GM18505 (cell line): Measurements from ENCODE around the gene TNRC6A.

ENCODE experiments used
- ATAC-seq: cut with Tn5 transposase; IDR thresholded peaks from one replicate; pipeline ENCODE4 v1.9.1; 2021; ENCODE audit not compliant: unreplicated experiment
- POLR2A ChIP-seq: IDR thresholded peaks from 4 replicates; pipeline ENCODE4 v1.6.1; 2011; ENCODE audit warnings: borderline replicate concordance; ENCODE audit not compliant: insufficient read depth, insufficient read length; ENCODE audit errors: extremely low read depth

TNRC6A gene

DNA sequence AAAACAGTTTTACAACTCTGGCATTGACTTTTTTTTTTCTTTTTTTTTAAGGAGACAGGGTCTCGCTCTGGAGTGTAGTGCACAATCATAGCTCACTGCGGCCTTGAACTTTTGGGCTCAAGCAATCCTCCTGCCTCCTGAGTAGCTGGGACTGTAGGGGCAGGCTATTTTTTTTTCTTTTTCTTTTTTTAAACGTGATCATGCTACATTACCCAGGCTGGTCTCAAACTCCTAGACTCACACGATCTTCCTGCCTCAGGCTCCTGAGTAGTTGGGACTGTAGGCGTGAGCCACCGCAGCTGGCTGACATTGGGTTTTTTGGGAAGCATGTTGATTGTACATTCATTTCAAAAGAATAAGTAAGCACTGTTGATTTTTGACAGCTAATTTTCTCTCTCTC is 32.1 kb downstream of the TNRC6A start:
- no peak for ATAC-seq
- no peak for TF ChIP-seq POLR2A

DNA sequence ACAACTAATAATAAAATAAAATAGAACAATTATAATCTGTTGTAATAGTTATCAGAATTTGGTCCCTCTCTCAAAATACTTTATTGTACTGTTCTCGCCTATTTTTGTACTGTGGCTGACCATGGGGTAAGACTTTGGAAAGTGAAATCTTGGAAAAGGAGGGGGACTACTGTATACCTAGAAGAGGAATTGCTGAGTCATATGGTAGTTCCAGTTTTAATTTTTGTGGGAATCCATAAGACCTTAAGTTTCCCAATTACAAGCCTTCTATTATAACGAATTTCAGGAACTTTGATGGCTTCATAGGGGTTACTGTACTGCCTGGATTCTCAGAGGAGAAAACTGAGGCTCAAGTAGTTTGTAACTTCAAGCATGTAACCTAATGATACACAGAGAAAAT is 35.5 kb downstream of the TNRC6A start:
- no peak for TF ChIP-seq POLR2A
- ATAC-seq: no peak

DNA sequence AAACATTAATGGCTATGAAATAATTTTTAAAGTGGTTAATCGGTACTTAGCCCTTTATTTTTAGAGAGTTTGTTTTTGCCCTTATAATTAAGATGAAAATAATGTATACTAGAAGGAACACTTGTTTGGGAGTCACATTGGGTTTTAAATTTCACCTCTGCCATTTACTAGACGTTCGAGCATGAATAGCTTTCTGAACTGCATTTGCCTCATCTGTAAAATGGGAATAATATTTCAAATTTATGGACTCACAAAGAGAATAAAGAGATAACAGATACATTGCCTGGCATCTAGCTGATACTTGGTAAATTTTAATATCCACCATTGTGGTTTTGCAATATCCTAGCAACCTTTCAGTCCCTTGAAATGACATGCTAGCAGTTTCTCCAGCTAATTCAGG is 36.6 kb downstream of the TNRC6A start:
- no peak for ATAC-seq
- TF ChIP-seq POLR2A: no peak

DNA sequence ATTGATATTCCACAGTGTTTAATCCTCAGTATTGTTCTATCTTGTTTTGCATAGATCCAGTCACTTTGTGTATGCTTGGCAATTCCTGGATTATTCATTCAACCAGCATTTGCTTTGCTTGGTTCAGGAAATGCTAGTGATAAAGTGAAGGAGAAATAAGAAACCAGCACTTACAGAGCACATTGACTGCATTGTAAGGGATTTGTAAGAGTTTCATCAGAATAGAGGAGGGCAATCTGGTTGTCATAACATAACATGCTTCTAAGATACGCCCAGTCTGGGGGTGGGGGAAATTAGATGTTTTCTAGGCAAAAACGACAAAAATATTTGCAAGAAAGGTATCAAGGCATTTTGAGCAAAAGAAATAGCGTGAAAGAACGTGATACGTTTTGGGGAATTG is 40.4 kb downstream of the TNRC6A start:
- no peak for ATAC-seq
- TF ChIP-seq POLR2A: no peak

DNA sequence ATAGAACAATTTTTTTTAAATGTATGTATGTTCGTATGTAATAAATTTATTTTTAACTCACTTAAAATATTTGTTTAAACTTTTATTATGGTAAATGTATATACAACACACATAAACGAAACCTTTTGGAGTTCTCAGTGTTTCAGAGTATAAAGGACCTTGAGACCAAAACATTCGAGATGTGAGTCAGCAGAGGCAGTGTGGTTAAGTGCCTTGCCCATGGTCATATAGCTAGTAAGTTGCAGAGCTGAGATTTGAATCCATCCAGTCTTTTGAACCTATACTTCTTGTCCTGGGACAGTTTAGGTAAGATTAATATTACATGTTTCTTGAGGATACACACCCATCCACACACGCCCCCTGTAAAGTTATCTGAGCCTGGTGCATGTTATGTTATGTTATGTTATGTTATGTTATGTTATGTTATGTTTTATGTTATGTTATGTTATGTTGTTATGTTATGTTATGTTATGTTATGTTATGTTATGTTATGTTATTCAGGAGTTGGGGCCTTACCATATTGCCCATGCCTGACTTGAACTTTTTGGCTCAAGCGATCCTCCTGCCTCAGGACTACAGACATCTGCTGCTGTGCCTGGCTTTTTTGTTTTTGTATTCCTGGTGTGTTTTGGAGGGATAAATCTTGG is 41.8 kb downstream of the TNRC6A start:
- no peak for ATAC-seq
- no peak for TF ChIP-seq POLR2A

DNA sequence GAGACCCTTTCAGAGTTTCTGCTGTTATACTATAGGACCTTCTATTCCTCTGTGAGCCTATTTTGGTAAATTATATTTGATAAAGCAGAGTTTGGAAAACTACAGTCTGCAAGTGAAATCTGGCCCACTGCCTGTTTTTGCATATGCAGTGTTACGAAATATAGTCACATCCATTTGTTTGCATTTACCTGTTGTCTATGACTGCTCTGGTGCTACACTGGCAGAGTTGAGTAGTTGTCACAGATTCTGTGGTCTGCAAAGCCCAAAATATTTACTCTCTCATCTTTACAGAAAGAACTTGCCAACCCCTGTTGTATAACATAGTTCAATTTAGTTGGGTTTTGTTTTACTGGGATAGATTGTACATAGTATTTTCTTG is 42.3 kb downstream of the TNRC6A start:
- no peak for TF ChIP-seq POLR2A
- no peak for ATAC-seq

DNA sequence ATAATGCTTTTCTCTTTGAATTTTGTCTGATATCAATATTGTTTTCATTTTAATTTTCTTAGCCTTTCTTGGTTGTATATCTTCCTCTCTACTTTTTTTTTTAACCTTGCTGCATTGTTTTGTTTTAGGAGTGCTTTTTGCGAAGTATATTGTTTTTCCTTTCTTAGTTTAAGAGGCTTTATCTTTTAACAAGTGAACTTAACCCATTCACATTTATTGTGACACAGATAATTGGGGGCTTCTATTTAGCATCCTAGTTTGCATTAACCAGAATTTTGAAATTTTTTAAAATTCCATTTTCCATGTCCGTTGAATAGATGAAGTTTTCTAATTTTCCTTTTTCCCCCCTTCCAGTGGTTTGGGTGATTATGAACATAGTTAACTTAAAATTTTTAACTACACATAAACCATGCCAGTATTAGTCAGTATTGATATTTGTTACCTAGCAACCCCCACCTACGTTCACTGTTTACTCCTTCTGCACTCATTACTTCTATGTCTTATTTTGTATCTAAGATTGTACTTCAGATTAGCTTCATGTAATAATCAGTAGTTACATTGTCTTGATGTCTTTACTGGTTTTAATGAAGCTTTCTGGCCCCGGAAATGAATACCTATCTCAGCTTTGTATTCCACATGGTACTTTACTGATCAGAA is 44.4 kb downstream of the TNRC6A start:
- TF ChIP-seq POLR2A: no peak
- no peak for ATAC-seq

DNA sequence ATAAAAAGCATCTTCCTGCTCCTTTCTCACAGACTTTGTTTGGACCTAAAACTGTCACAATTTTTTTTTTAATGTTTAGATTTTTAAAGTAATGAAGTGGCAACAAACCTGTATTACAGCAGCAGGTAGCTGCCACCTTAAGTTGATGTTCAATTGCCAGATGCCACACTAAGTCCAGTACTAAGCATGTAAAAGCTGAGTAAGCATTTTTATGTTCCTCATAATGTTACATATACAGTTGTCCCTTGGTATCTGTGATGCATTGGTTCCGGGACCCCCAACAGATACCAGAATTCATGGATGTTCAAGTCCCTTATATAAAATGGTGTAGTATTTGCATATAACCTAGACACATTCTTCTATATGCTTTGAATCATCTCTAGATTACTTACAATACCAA is 45.1 kb downstream of the TNRC6A start:
- TF ChIP-seq POLR2A: no peak
- no peak for ATAC-seq

DNA sequence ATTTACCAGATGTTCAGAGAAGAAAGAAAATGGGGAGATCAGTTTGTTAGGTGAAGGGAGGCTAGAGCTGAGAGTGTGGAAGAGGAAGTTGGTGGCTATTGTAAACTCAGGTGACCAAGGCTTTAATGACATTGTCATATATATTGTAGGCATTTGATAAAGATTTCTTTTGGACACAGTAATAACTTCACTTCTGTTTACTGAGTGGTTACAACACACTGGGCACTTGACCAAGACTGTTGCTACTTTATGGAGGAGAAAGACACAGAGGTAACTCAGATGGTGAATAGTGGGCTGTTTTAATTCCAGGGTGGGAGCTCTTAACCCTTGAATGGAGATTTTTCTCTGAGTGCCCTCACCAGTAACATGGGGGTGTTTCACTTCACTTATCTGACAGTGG is 46.0 kb downstream of the TNRC6A start:
- TF ChIP-seq POLR2A: no peak

DNA sequence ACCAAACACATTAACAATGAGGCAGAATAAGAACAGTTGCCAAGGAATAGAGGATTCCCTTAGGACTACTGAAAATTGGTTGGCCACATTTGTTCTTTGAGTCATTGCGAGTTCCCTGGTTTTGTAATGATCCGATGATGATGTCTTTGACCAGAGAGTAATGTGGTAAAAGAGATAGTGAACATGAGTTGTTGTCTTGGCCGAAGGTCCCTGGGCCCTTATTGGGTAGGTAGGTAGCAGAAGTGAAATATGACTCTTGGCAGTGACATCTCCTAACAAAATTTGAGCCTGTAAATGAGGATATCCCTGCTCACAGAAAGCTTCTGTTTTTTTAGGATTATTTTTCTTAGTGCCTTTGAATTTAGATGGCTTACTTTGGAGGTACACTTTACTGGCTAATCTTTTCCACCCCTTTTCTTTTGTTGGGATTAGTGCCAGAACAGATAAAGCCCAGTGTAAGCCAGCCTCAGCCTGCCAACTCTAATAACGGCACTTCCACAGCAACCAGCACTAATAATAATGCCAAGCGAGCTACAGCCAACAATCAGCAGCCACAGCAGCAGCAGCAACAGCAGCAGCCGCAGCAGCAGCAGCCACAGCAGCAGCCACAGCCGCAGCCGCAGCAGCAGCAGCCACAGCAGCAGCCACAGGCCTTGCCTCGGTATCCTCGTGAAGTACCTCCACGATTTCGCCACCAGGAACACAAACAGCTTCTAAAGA is 47.2 kb downstream of the TNRC6A start:
- no peak for TF ChIP-seq POLR2A
- ATAC-seq: no peak

More for the DNA sequence above, 46.0 kb downstream of the TNRC6A start:
- no peak for ATAC-seq

DNA sequence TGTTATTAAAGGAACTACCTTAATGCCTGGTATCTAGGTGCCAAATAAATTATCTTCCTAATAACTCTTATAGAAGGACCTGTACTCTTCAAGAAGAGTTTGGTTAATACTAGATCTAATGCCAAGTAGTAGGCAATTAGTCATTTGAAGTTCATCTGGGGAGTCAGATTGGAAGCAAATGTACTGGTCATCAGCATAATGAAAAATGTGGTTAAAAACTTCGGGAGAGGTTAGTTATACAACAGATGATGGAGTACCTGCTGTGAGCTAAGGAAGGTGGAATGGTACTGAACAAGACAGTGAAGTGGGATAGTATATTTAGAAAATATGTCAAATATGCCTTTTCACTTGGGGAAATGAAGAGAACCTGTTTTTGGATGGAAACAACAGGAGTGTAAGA is 49.2 kb downstream of the TNRC6A start:
- no peak for ATAC-seq
- no peak for TF ChIP-seq POLR2A

DNA sequence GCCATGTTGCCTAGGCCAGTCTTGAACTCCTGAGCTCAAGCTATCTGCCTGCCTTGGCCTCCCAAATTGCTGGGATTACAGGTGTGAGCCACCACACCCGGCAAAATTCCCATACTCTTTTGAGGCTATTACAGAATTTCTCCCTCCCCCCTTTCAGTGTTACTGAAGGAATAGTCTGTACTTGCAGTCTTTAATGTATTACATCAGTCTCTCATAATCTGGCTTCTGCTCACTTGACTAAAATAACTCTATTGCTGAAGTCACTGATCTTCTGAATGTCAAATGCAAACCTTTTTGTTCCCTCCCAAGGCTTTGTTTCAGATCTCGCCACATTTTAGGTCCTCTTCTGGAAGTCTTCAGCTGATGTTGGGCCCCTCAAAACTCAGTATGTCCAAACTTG is 51.8 kb downstream of the TNRC6A start:
- ATAC-seq: no peak
- TF ChIP-seq POLR2A: no peak

DNA sequence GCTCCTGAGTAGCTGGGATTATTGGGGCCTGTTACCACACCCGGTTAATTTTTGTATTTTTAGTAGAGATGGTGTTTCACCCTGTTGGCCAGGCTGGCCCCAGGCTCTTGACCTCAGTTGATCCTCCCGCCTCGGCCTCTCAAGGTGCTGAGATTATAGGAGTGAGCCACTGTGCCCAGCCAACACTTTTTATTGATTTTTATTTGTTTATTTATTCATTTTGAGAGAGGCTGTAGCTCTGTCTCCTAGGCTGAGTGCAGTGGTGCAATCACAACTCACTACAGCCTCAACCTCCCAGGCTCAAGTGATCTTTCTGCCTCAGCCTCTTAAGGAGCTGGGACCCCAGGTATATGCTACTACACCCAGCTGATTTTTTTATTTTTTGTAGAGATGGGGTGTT is 54.7 kb downstream of the TNRC6A start:
- TF ChIP-seq POLR2A: no peak
- ATAC-seq: no peak

DNA sequence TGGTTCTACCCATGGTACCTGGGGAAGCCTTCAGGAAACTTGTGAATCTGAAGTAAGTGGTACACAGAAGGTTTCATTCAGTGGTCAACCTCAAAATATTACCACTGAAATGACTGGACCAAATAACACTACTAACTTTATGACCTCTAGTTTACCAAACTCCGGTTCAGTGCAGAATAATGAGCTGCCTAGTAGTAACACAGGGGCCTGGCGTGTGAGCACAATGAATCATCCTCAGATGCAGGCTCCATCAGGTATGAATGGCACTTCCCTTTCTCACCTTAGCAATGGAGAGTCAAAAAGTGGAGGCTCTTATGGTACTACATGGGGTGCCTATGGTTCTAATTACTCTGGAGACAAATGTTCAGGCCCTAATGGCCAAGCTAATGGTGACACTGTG is 60.4 kb downstream of the TNRC6A start:
- no peak for TF ChIP-seq POLR2A
- no peak for ATAC-seq
